DMS79 treated with DMSO at 0.1 percent for 48 hours (cell line): Measurements from ENCODE around the gene SATB2.

Experiments
- DNase-seq: peaks from one replicate; lab custom pipeline; 2025; lab: John Stamatoyannopoulos, UW

Gene SATB2

DNA sequence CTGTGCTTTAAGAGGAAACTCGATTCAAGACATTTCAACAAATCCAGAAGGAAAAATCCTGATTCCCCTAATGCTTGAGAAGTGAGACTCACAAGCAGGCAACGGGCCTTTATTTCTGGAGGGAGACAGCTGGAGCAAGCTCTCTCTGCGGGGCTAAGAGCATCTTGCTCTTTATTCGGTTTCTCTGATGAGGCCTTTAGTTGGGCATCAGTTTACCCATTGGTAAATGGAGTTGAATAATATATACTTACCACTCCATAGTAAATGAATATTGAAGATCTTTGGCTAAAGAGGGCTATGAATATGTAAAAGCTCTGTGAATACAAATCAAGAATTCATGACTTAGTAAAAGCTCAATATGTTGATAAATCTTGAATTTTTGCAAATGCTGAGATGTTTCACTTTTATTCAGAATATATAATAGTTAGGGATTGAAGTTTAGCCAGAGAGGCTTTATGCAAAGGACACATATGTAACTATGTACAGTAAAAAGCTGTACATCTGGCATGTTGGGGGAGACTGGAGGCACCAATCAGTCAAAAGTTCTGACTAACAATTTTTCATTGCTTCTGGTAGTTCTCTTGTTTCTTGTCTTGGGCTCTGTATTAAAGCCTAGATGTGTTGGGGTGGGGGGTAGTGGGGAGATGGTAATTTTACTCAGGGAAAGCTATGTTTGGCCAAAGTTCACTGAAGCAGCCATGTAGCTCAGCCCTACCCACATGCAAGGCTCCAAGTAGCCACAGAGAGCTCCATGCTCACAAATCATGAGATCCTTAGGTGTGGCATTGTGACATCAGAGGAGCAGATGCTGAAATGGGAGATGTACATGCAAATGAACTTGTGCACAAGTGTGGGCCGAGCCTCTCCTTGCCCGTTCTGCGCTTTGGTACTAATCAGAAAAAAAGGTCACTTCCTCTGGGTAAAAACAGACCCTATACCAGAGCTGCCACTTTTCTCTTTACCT lies 200.2 kb downstream of the SATB2 start:
- DNase-seq: no peak

DNA sequence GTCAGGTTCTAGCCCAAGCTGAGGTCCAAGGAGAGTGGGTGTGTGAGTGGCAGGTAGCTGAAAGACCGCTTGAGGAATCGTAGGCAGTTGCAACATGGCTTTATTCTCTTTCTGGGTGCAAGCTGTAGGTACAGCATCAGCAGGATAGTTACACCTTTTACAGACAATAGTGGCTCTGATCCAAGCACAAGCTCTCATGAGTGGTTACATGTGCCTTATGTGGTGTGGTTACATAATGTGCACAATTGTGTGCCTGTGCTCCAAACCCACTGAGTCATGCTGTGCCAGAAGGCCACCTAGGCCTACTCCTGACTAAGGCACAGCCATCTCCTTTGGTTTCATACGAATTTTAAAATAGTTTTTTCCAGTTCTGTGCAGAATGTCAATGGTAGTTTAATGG lies 227.6 kb downstream of the SATB2 start:
- no peak for DNase-seq

DNA sequence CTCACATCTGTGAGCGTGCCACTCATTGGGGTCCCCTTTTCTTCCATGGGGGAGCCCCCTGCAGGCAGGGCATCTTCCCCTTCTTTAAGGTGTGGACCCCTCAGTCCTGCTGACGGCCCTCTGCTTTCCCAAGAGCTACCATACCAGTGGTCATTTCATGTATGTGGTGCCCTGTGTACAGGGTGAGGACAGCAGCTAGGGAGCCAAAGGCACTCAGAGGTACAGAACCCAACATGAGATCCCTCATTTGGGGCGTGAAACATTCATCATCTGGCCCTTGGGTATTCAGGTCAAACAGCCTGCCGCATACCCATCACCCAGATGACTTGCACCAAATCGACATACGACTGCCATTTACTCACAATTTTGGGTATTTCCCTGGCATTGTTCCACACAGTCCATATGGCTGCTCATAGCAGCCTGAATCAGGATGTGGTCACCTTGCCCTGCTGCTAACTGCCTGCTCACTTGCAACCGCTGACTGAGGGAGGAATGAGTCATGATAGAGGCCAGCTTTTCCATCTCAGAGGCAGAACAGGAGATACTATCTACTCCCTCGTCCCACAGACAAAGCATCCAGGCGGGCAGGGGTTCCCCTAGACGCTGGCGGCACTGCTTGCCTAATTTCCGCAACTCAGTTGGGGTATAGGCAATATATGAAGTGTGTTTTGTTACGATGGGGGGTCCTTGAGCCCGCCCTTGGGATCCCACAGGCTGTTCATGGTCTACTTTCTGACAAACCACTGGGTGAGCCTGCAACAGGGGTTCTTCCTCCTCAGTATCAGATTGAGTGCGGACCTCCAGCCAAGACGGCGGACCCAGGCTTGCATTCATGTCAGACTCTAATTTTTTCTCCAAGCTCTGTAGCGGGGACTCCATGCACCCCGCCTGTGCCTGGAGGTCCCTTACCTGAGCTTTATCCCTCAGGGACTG lies 228.6 kb downstream of the SATB2 start:
- no peak for DNase-seq

DNA sequence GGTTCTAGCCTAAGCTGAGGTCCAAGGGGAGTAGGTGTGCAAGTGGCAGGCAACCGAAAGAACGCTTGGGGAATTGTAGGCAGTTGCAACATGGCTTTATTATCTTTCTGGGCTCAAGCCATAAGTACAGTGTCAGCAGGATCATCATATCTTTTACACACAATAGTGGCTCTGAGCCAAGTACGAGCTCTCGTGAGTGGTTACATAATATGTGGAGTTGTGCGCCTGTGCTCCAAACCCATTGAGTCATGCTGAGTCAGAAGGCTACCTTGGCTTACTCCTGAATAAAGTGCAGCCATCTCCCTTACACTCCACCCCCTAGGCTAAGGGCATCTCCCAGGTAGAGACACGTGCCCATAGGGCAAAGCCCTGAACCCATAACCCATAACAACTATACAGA lies 233.9 kb downstream of the SATB2 start:
- no peak for DNase-seq

DNA sequence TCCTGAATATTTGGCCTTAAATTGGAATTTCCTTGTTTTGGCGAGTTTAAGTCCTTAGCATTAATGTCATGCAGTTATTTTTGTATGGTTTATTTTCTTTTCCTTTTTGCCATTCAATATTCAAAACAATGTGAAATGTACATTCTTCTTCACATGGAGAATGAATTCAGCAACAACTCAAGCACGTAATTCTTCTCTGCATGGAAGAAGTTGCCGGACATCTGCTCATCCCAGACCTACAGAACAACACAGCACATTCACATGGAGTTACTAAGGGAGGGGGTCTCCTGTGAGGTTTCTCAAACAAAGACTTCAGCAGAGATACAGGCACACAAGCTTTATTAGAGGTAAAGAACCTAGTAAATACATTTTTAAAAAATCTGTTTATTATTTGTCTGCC lies 236.8 kb downstream of the SATB2 start:
- DNase-seq: no peak

DNA sequence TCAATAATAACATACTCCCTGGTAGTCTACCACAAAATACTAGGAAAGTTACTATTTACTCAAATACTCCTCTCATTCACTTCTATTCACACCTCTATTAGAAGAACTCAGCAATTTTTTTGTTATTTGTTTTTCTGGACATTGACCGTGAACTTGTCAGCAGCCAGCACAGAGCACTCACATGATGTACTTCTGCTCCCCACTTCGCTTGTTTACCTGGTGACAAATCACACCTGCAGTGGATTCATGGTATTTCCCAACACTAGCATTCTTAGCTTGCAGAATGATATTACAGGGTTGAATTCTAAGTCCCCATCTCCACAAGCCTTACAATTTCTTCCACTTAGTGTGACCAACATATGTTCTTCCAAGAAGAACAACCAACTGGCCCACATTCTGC lies 238.2 kb downstream of the SATB2 start:
- no peak for DNase-seq
